BE2C (cell line): ENCODE measurements around the gene ITGA8.

Experiments
- DNase-seq: peaks from one replicate; pipeline ENCODE4 v3.0.0-alpha.2; 2020
- H3K27me3 ChIP-seq: fragments of 250-450 bp; sonication (Bioruptor Pico); 2 replicates; pipeline ENCODE4 v1.5.1; 2020; ENCODE audit warnings: mild to moderate bottlenecking
- H3K36me3 ChIP-seq: fragments of 250-450 bp; sonication (Bioruptor Pico); 2 replicates; pipeline ENCODE4 v1.5.1; 2020; ENCODE audit warnings: mild to moderate bottlenecking
- H3K4me1 ChIP-seq: fragments of 250-450 bp; sonication (Bioruptor Pico); 2 replicates; pipeline ENCODE4 v1.5.1; 2020
- H3K4me3 ChIP-seq: 2 replicates; pipeline ENCODE4 v1.5.1; 2011; ENCODE audit warnings: low read depth, low read length
- H3K9me3 ChIP-seq: fragments of 250-450 bp; sonication (Bioruptor Pico); 2 replicates; pipeline ENCODE4 v1.5.1; 2020
- TF ChIP-seq, protein P1 (sequence below): IDR thresholded peaks from 2 replicates; pipeline ENCODE4 v1.5.1; 2012; ENCODE audit warnings: mild to moderate bottlenecking, low read depth, low read length

ITGA8 gene

GRCh38 chr10:15726042-15726441 lies 6.3 kb upstream of the ITGA8 start:
- DNase-seq = no peak
- Histone ChIP-seq H3K36me3 (no peaks in the 10 kb centered on the region), H3K4me1 (no peaks in the 10 kb centered on the region), H3K9me3 (no peaks in the 10 kb centered on the region), H3K27me3 (peaks cover 23% of the 10 kb centered on the region), H3K4me3 (no peak overlapping the region)
- TF ChIP-seq, protein P1, sequence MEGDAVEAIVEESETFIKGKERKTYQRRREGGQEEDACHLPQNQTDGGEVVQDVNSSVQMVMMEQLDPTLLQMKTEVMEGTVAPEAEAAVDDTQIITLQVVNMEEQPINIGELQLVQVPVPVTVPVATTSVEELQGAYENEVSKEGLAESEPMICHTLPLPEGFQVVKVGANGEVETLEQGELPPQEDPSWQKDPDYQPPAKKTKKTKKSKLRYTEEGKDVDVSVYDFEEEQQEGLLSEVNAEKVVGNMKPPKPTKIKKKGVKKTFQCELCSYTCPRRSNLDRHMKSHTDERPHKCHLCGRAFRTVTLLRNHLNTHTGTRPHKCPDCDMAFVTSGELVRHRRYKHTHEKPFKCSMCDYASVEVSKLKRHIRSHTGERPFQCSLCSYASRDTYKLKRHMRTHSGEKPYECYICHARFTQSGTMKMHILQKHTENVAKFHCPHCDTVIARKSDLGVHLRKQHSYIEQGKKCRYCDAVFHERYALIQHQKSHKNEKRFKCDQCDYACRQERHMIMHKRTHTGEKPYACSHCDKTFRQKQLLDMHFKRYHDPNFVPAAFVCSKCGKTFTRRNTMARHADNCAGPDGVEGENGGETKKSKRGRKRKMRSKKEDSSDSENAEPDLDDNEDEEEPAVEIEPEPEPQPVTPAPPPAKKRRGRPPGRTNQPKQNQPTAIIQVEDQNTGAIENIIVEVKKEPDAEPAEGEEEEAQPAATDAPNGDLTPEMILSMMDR = no peak

- Histone ChIP-seq H3K9me3 (no peaks in the 10 kb centered on the region), H3K4me1 (no peaks in the 10 kb centered on the region), H3K36me3 (no peaks in the 10 kb centered on the region), H3K4me3 (no peak overlapping the region), H3K27me3 (peaks cover 25% of the 10 kb centered on the region)
- TF ChIP-seq, protein P1 = peak; percentile 68
- peak; percentile 27 for DNase-seq
These were observed 5.9 kb upstream of the ITGA8 start for GRCh38 chr10:15725603-15726002.

- Histone ChIP-seq H3K4me3 (no peak overlapping the region), H3K27me3 (peaks cover 32% of the 10 kb centered on the region), H3K36me3 (no peaks in the 10 kb centered on the region), H3K4me1 (no peaks in the 10 kb centered on the region), H3K9me3 (no peaks in the 10 kb centered on the region)
- DNase-seq = no peak
- TF ChIP-seq, protein P1 = no peak
These were observed 5.0 kb upstream of the ITGA8 start for GRCh38 chr10:15724683-15725082.

- H3K4me3 ChIP-seq = no peak overlapping the region
- no peak for DNase-seq
- H3K27me3 ChIP-seq = peaks cover 40% of the 10 kb centered on the region
- no peaks in the 10 kb centered on the region for H3K4me1 ChIP-seq
- no peaks in the 10 kb centered on the region for H3K9me3 ChIP-seq
- TF ChIP-seq, protein P1 = no peak
- H3K36me3 ChIP-seq = no peaks in the 10 kb centered on the region
These were observed 4.1 kb upstream of the ITGA8 start for GRCh38 chr10:15723803-15724202.

DNA sequence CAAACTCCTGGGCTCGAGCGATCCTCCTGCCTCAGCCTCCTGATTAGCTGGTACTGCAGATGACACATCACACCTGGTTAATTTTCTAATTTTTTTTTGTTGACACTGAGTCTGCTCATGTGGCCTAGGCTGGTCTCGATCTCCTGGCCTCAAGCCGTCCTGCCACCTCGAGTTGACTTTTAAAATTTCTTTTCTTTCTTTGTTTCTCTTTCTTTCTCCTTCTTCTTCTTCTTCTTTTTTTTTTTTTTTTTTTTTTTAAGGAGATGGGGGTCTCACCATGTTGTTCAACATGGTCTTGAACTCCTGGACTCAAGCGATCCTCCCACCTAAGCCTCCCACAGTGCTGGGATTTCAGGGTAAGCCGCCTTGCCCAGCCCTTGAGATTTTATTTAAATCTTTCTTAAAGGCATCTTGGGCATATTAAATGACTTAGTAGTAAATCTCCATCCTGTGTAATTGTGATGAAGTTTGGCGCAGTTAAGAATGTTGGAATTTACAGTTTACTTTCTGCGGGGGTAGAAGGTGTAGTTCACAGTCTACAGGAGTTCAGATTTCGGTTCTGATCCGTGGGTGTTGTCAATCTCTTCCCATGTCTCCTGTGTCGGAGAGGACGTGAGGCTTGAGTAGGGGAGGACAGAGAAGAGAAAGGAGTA lies 1.0 kb upstream of the ITGA8 start:
- no peaks in the 10 kb centered on the region for H3K4me1 ChIP-seq
- H3K36me3 ChIP-seq = no peaks in the 10 kb centered on the region
- no peak for DNase-seq

More for the DNA sequence above, 1.0 kb upstream of the ITGA8 start:
- peaks cover 64% of the 10 kb centered on the region for H3K27me3 ChIP-seq
- no peaks in the 10 kb centered on the region for H3K9me3 ChIP-seq
- TF ChIP-seq, protein P1 = no peak
- no peak overlapping the region for H3K4me3 ChIP-seq
